Spleen (tissue), 11 donors: ENCODE measurements around the gene ACSF3. TPM values are rescaled to one million over a fixed set of nuclear protein-coding genes. Genes with fewer than 3 reads are reported as not detected.
A peak's percentile ranks its signal among the peaks of the same experiment; 100 is the strongest.

ENCODE experiments used
- DNase-seq: peaks from one replicate; pipeline ENCODE4 v3.0.0-alpha.2; 2020
- H3K27ac ChIP-seq, 8 donors: fragments of 200-600 bp; sonication (generic) in 7 of 8; 1 replicate in 4 of 8; 2 replicates in 4 of 8; pipeline versions ENCODE4 v1.5.0 to v1.8.0; 2016 to 2021; ENCODE audit warnings: inconsistent platforms in 4 of 8, mild to moderate bottlenecking in 4 of 8, moderate library complexity in 1 of 8
- H3K27me3 ChIP-seq, 7 donors: fragments of 200-600 bp; sonication (generic) in 6 of 7; replicated peaks in 1 of 7; 1 replicate in 4 of 7; 2 replicates in 3 of 7; pipeline versions ENCODE4 v1.5.0 to v1.8.0; 2016 to 2021; ENCODE audit warnings: inconsistent platforms in 3 of 7, mild to moderate bottlenecking in 1 of 7
- H3K36me3 ChIP-seq, 6 donors: fragments of 200-600 bp; sonication (generic) in 5 of 6; 1 replicate in 4 of 6; 2 replicates in 2 of 6; pipeline versions ENCODE4 v1.5.0 to v1.8.0; 2016 to 2021; ENCODE audit warnings: inconsistent platforms in 2 of 6
- H3K4me1 ChIP-seq, 6 donors: fragments of 200-600 bp; sonication (generic) in 5 of 6; 1 replicate in 3 of 6; 2 replicates in 3 of 6; pipeline versions ENCODE4 v1.5.0 to v1.8.0; 2016 to 2021; ENCODE audit warnings: inconsistent platforms in 3 of 6
- H3K4me3 ChIP-seq, 8 donors: fragments of 200-600 bp; sonication (generic) in 7 of 8; 1 replicate in 4 of 8; 2 replicates in 4 of 8; pipeline versions ENCODE4 v1.5.0 to v1.8.0; 2016 to 2021; ENCODE audit warnings: inconsistent platforms in 4 of 8, mild to moderate bottlenecking in 4 of 8, moderate library complexity in 2 of 8
- H3K9me3 ChIP-seq, 8 donors: fragments of 200-600 bp; sonication (generic) in 7 of 8; 1 replicate in 4 of 8; 2 replicates in 4 of 8; pipeline versions ENCODE4 v1.5.0 to v1.8.0; 2016 to 2021; ENCODE audit warnings: inconsistent platforms in 4 of 8
- CTCF ChIP-seq, 11 experiments: fragments of 200-600 bp in 7 of 11; fragments of 450-650 bp in 4 of 11; sonication (generic) in 4 of 11; IDR thresholded peaks in 8 of 11; conservative IDR thresholded peaks in 3 of 11; 1 replicate in 7 of 11; 2 replicates in 4 of 11; pipeline versions ENCODE4 v1.4.0 to v1.8.0; 2016 to 2021; ENCODE audit warnings: antibody characterized with exemption in 11 of 11, inconsistent platforms in 4 of 11, mild to moderate bottlenecking in 1 of 11
- POLR2A ChIP-seq, 3 donors: fragments of 450-650 bp; IDR thresholded peaks; one replicate each; pipeline ENCODE4 v1.5.1; 2017; ENCODE audit warnings: antibody characterized with exemption in 3 of 3, mild to moderate bottlenecking in 1 of 3
- POLR2AphosphoS5 ChIP-seq, 3 donors: sonication (generic); formaldehyde crosslinking; IDR thresholded peaks; one replicate each; pipeline ENCODE4 v1.5.1; 2017; ENCODE audit warnings: antibody characterized with exemption in 3 of 3
- WGBS, 5 donors: extraction: QIAGEN DNeasy Blood & Tissue Kit in 3 of 5; methylation state at CpG; one replicate each; pipeline versions ENCODE4 v1.1.5 to v1.1.7; 2013 to 2018; 5-methylcytosine and 5-hydroxymethylcytosine counted together
- intact Hi-C: fragments of 100-400 bp; cut with DNase I; formaldehyde crosslinking; loops from one replicate; pipeline ENCODE4 v1.15.0; 2023; ENCODE audit warnings: low total_unique reads
- polyA plus RNA-seq, 3 donors: library from polyadenylated mRNA; stranded (reverse); fragments of 200-250 nt; gene quantifications; one replicate each; pipeline ENCODE4 v1.2.1, GENCODE V29; 2013
- total RNA-seq, 7 donors: library from RNA; depleted of rRNA in 3 of 7; stranded (reverse); fragments of >200 nt in 3 of 7; fragmentation: NEBNext Ultra II Directional in 4 of 7; extraction: Animal tissue kit (Norgen Biotek cat#: 25700) in 4 of 7; gene quantifications; one replicate each; pipeline versions ENCODE4 v1.1.0 to v1.2.1, GENCODE V29; 2016 to 2021
- donor health status: healthy with polysubstance abuse.
- donor health status: DM: no; HTN: no; CAD: no; lungs with moderate emphysema.
- donor health status: DM: no; HTN: no; CAD: no.
- donor health status: Bipolar disorder and iron deficiency.
- donor health status: healthy.
- donor health status: DM: no; HTN: no; CAD: no.
- donor health status: DM: yes; HTN: yes; CAD: no.

ACSF3 gene
- total and polyA plus RNA-seq, 10 donors: 35.4 to 68.1 (median 49.1) TPM

GRCh38 chr16:89119661-89120141, 26.0 kb downstream of the ACSF3 start:
- WGBS, 5 donors: 82 to 91% (median 86%) methylated on average over 12 to 31 of the region's 31 CpGs
- H3K36me3 ChIP-seq: peaks cover 0 to 88% (median 55%) of the 10 kb centered on the region in 6 donors
- peaks cover 4 to 84% (median 59%) of the 10 kb centered on the region in 6 donors for H3K4me1 ChIP-seq
- H3K27ac ChIP-seq: no peak overlapping the region
- H3K9me3 ChIP-seq: no peaks in the 10 kb centered on the region
- intact Hi-C loops: no loop called here
- no peak overlapping the region for H3K4me3 ChIP-seq
- DNase-seq: peak; percentile 74
- H3K27me3 ChIP-seq: no peaks in the 10 kb centered on the region
- TF ChIP-seq POLR2A (IDR thresholded peaks at IDR 0.05): no peak
- peak in 2 of 3 donors; percentile 29 to 61 for TF ChIP-seq POLR2AphosphoS5 (IDR thresholded peaks at IDR 0.05)
- no peak for TF ChIP-seq CTCF (IDR thresholded peaks at IDR 0.05 in 8 of 11, conservative IDR thresholded peaks at IDR 0.05 in 3 of 11)

DNA sequence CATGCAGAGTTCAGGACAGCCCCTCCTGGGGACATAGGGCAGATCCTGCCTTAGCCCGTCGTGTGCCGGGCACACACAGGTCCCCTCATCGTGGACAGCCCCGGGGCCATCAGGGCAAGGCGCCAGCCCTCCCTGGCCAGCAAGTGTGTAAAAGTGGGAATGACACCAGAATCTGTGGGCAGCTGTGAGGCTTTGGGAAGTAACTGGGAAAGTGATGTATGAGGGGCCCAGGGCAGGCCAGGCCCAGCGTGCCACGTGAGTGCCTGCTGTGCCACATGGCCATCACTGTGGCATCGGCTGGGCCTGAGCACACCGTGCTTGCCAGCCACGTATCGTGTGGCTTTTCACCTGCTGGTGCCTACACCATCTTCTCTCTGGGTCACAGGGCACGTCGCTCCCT, 26.6 kb downstream of the ACSF3 start:
- WGBS, 5 donors: 92 to 96% (median 94%) methylated on average over 11 to 14 of the region's 14 CpGs
- Histone ChIP-seq H3K27ac (no peak overlapping the region), H3K4me3 (no peak overlapping the region), H3K4me1 (peaks cover 0 to 79% (median 53%) of the 10 kb centered on the region in 6 donors), H3K9me3 (no peaks in the 10 kb centered on the region), H3K27me3 (no peaks in the 10 kb centered on the region), H3K36me3 (peaks cover 0 to 91% (median 53%) of the 10 kb centered on the region in 6 donors)
- peak; percentile 58 for DNase-seq
- TF ChIP-seq CTCF (IDR thresholded peaks at IDR 0.05 in 8 of 11, conservative IDR thresholded peaks at IDR 0.05 in 3 of 11): no peak
- TF ChIP-seq POLR2A (IDR thresholded peaks at IDR 0.05): no peak
- no peak for TF ChIP-seq POLR2AphosphoS5 (IDR thresholded peaks at IDR 0.05)
- intact Hi-C loops: no loop called here

- 81 to 91% (median 85%) methylated on average over 9 to 15 of the region's 15 CpGs for WGBS, 5 donors
- peaks cover 0 to 98% (median 53%) of the 10 kb centered on the region in 6 donors for H3K36me3 ChIP-seq
- H3K27ac ChIP-seq: peak overlapping the region in 4 of 8 donors; percentile 2 to 79 (median 52)
- no peaks in the 10 kb centered on the region for H3K27me3 ChIP-seq
- no peak overlapping the region for H3K4me3 ChIP-seq
- intact Hi-C loops: no loop called here
- TF ChIP-seq POLR2A (IDR thresholded peaks at IDR 0.05): no peak
- peak; percentile 59 to 66 (median 62) for TF ChIP-seq POLR2AphosphoS5 (IDR thresholded peaks at IDR 0.05)
- DNase-seq: peak; percentile 85
- H3K4me1 ChIP-seq: peaks cover 0 to 72% (median 47%) of the 10 kb centered on the region in 6 donors
- no peaks in the 10 kb centered on the region for H3K9me3 ChIP-seq
These were observed 27.3 kb downstream of the ACSF3 start for GRCh38 chr16:89120921-89121351.

DNA sequence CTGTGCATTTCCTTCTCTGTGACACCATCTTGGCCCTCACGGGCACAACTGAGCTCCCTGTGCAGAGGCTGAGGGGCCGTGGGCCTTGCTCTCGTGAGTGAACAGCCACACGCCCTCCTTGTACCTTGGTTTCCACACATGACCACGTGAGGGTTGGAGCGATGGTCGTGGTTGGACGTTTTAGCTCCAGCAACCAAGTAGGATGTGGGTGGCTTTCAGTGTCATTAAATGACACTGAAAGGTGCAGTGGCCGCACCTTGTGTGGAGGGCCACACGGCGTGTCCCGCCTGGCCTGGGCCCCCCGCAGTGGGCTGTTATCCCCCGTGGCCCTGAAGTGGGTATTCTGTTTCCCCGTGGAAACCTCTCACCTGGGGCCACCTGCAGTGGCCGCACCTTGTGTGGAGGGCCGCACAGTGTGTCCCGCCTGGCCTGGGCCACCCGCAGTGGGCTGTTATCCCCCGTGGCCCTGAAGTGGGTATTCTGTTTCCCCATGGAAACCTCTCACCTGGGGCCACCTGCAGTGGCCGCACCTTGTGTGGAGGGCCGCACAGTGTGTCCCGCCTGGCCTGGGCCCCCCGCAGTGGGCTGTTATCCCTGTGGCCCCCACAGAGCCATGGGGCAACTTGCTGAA, 28.2 kb downstream of the ACSF3 start:
- 82 to 93% (median 88%) methylated on average over 12 to 24 of the region's 24 CpGs for WGBS, 5 donors
- Histone ChIP-seq H3K27me3 (no peaks in the 10 kb centered on the region), H3K4me1 (peaks cover 0 to 63% (median 43%) of the 10 kb centered on the region in 6 donors), H3K36me3 (peaks cover 0 to 99% (median 51%) of the 10 kb centered on the region in 6 donors), H3K27ac (peak overlapping the region in 5 of 8 donors; percentile 41 to 79 (median 63)), H3K4me3 (no peak overlapping the region), H3K9me3 (no peaks in the 10 kb centered on the region)
- DNase-seq: peak; percentile 41
- intact Hi-C loops: no loop called here
- no peak for TF ChIP-seq POLR2AphosphoS5 (IDR thresholded peaks at IDR 0.05)
- no peak for TF ChIP-seq POLR2A (IDR thresholded peaks at IDR 0.05)
- TF ChIP-seq CTCF (IDR thresholded peaks at IDR 0.05 in 8 of 11, conservative IDR thresholded peaks at IDR 0.05 in 3 of 11): no peak
